KMS-11 (cell line): ENCODE results near the gene FRY.

ENCODE experiments used
- H2AFZ ChIP-seq: fragments of 200-600 bp; sonication (generic); 2 replicates; pipeline ENCODE4 v1.6.1; 2016; ENCODE audit warnings: antibody characterized with exemption, mixed run types, low read depth
- H3K27ac ChIP-seq: fragments of 200-600 bp; sonication (generic); 2 replicates; pipeline ENCODE4 v1.6.1; 2016; ENCODE audit warnings: mild to moderate bottlenecking, mixed run types
- H3K27me3 ChIP-seq: fragments of 200-600 bp; sonication (generic); 2 replicates; pipeline ENCODE4 v1.6.1; 2017; ENCODE audit warnings: mild to moderate bottlenecking, low read depth, mixed run types, moderate library complexity; ENCODE audit not compliant: insufficient read depth
- H3K36me3 ChIP-seq: fragments of 200-600 bp; sonication (generic); 2 replicates; pipeline ENCODE4 v1.6.1; 2017; ENCODE audit warnings: mild to moderate bottlenecking, mixed run types; ENCODE audit not compliant: insufficient read depth
- H3K4me1 ChIP-seq: fragments of 200-600 bp; sonication (generic); 2 replicates; pipeline ENCODE4 v1.6.1; 2016; ENCODE audit warnings: mild to moderate bottlenecking, low read depth, mixed run types; ENCODE audit not compliant: poor library complexity, severe bottlenecking
- H3K4me2 ChIP-seq: fragments of 200-600 bp; sonication (generic); 2 replicates; pipeline ENCODE4 v1.7.0; 2016; ENCODE audit warnings: mild to moderate bottlenecking, mixed run types
- H3K4me3 ChIP-seq: fragments of 200-600 bp; sonication (generic); IDR thresholded peaks from 2 replicates; pipeline ENCODE4 v1.6.1; 2017; ENCODE audit warnings: low read depth, low read length, mixed read lengths; ENCODE audit not compliant: insufficient read depth
- H3K79me2 ChIP-seq: fragments of 200-600 bp; sonication (generic); 2 replicates; pipeline ENCODE4 v1.6.1; 2016; ENCODE audit warnings: low read depth, mixed run types; ENCODE audit not compliant: insufficient read depth
- H3K9ac ChIP-seq: fragments of 200-600 bp; sonication (generic); 2 replicates; pipeline ENCODE4 v1.6.1; 2016; ENCODE audit warnings: mild to moderate bottlenecking, mixed run types
- H4K20me1 ChIP-seq: fragments of 200-600 bp; sonication (generic); 2 replicates; pipeline ENCODE4 v1.6.1; 2016; ENCODE audit warnings: mild to moderate bottlenecking, mixed run types; ENCODE audit not compliant: insufficient read depth
- TF ChIP-seq, protein P1 (sequence below): fragments of 200-600 bp; sonication (generic); conservative IDR thresholded peaks from 2 replicates; pipeline ENCODE4 v1.6.1; 2017; ENCODE audit warnings: low read depth, mild to moderate bottlenecking, antibody characterized with exemption, low read length, moderate library complexity, mixed read lengths

The FRY gene

DNA sequence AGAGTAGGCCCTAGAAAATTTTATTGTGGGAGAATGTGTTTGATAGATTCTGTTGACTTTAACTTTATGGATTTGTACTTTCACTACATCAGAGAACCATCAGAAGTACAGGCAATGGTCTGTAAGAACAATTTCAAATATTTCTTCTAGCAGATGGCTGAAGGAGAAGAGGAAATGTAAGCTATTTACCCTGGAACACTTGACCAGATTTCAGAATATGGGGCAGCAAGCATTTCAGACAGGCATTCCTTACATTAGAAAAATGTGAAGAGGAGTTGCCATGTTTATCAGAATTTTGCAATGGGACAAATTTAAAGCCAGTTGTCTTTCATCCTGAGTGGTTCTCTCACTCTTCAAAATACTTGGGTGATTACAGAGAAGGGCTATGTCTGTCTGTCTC, 7.5 kb downstream of the FRY start:
- H3K9ac ChIP-seq: no peak overlapping the region
- H3K79me2 ChIP-seq: no peaks in the 10 kb centered on the region
- no peaks in the 10 kb centered on the region for H3K27me3 ChIP-seq
- H3K27ac ChIP-seq: no peak overlapping the region
- no peak overlapping the region for H2AFZ ChIP-seq
- TF ChIP-seq, protein P1, sequence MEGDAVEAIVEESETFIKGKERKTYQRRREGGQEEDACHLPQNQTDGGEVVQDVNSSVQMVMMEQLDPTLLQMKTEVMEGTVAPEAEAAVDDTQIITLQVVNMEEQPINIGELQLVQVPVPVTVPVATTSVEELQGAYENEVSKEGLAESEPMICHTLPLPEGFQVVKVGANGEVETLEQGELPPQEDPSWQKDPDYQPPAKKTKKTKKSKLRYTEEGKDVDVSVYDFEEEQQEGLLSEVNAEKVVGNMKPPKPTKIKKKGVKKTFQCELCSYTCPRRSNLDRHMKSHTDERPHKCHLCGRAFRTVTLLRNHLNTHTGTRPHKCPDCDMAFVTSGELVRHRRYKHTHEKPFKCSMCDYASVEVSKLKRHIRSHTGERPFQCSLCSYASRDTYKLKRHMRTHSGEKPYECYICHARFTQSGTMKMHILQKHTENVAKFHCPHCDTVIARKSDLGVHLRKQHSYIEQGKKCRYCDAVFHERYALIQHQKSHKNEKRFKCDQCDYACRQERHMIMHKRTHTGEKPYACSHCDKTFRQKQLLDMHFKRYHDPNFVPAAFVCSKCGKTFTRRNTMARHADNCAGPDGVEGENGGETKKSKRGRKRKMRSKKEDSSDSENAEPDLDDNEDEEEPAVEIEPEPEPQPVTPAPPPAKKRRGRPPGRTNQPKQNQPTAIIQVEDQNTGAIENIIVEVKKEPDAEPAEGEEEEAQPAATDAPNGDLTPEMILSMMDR: no peak
- H4K20me1 ChIP-seq: no peaks in the 10 kb centered on the region
- no peak overlapping the region for H3K4me3 ChIP-seq
- H3K4me2 ChIP-seq: no peak overlapping the region
- no peaks in the 10 kb centered on the region for H3K4me1 ChIP-seq
- no peaks in the 10 kb centered on the region for H3K36me3 ChIP-seq

DNA sequence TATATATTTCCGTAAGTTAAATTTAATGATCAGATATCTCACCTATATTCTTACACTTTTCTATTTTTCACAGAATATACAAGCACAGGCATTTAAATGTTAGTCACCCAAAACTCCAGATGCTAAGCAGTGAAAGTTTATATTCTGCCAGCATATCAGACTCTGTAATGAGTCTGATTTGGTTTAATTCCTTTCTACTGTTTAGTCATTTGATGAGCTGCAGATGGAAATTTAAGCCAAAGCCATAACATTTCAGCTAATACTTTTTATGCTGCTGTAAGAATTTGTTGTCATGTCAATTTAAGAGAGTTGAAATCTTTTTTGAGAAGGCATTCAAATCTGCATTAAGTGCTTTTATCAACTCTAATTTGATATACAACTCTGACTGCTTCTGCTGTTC, 8.0 kb downstream of the FRY start:
- Histone ChIP-seq H4K20me1 (no peaks in the 10 kb centered on the region), H3K27me3 (no peaks in the 10 kb centered on the region), H3K36me3 (no peaks in the 10 kb centered on the region), H3K4me2 (no peak overlapping the region), H3K4me3 (no peak overlapping the region), H3K27ac (no peak overlapping the region), H3K4me1 (no peaks in the 10 kb centered on the region), H3K79me2 (no peaks in the 10 kb centered on the region), H3K9ac (no peak overlapping the region), H2AFZ (no peak overlapping the region)
- TF ChIP-seq, protein P1: no peak

DNA sequence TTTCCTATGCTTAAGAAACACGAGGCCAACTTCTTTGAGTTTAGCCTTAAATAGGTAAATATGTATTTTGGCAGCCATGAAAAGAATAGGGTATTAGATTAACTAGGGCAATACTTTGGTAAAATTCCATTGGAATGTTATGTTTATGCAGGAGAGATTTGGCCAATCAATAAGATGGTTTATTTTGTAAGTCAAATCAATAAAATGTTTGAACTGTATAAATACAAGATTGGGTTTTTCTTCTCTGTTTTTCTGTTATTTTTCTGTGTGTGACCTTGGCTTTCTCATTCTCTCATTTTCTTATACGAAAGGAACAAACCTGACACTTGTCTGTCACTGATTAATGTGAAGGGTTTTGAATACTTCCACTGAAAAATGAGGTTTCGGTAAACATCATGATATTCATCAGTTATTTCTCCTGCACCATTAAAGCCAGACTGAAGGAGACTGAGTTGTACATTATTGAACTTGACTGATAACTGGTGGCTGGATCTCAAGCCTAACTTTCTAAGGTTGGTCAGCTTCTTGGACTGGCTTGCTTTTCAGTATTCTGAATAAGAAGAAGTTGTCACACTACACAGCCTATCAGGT, 8.6 kb downstream of the FRY start:
- H3K27me3 ChIP-seq: no peaks in the 10 kb centered on the region
- H3K79me2 ChIP-seq: no peaks in the 10 kb centered on the region
- no peak overlapping the region for H3K4me2 ChIP-seq
- H3K4me3 ChIP-seq: no peak overlapping the region
- no peaks in the 10 kb centered on the region for H3K36me3 ChIP-seq
- no peaks in the 10 kb centered on the region for H4K20me1 ChIP-seq
- TF ChIP-seq, protein P1: no peak
- H3K4me1 ChIP-seq: no peaks in the 10 kb centered on the region
- H3K9ac ChIP-seq: no peak overlapping the region
- no peak overlapping the region for H2AFZ ChIP-seq
- H3K27ac ChIP-seq: no peak overlapping the region

DNA sequence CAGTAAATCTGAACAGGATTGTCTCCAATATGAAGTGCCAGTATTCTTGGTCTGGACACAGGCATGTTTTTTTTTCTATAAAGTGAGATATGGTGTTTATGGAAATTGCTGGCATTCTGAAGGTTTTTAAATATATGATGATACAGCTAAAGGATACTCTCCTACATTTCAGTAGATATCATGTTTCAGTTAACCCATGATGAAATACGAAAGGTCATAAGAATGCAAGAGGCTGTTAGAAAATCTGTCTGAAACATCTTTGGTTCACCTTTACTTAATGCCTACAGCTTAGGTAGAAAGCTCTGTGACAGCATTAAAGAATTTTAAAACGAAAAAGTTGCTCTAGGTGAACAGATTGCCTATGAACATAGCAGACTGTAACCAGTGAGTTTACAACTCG, 9.1 kb downstream of the FRY start:
- H3K4me2 ChIP-seq: no peak overlapping the region
- no peak overlapping the region for H3K27ac ChIP-seq
- H2AFZ ChIP-seq: no peak overlapping the region
- H3K4me1 ChIP-seq: no peaks in the 10 kb centered on the region
- TF ChIP-seq, protein P1: no peak
- H3K27me3 ChIP-seq: no peaks in the 10 kb centered on the region
- H4K20me1 ChIP-seq: no peaks in the 10 kb centered on the region
- no peaks in the 10 kb centered on the region for H3K36me3 ChIP-seq
- no peaks in the 10 kb centered on the region for H3K79me2 ChIP-seq
- H3K9ac ChIP-seq: no peak overlapping the region
- no peak overlapping the region for H3K4me3 ChIP-seq
